GM18517 (cell line): ENCODE results near the gene CNN3.

ENCODE experiments used
- ATAC-seq: cut with Tn5 transposase; IDR thresholded peaks from one replicate; pipeline ENCODE4 v1.9.1; 2021; ENCODE audit warnings: mild to moderate bottlenecking, moderate library complexity; ENCODE audit not compliant: unreplicated experiment

The CNN3 gene

DNA sequence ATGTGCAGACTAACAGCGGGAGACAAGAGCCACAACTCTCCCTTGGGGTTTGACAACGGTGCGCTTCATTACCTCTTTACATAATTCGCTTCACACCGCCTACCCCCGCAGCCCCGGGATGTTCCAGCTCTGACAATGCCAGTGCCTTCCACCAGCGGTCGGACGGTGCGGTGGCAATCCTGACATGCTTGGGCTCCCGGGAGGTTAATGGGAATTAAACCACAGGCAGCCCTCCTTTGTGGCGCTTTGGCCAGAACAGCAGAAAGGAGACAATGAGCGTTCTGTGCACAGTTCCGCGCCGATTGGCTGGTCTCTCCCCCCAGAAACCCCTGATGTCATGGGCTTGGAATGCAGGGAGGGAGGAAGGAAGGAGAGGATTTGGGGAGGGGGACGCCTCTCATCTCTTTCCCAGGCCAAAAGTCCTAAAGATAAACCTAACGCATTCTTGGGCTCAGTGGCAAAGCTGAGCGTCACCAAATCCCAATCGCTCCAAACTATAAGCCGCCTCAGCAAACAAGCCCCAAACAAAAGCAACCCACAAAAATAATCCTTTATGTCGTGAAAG, 1.3 kb downstream of the CNN3 start:
- no peak for ATAC-seq

- no peak for ATAC-seq
Observed at GRCh38 chr1:94925004-94925403, 1.9 kb downstream of the CNN3 start.

DNA sequence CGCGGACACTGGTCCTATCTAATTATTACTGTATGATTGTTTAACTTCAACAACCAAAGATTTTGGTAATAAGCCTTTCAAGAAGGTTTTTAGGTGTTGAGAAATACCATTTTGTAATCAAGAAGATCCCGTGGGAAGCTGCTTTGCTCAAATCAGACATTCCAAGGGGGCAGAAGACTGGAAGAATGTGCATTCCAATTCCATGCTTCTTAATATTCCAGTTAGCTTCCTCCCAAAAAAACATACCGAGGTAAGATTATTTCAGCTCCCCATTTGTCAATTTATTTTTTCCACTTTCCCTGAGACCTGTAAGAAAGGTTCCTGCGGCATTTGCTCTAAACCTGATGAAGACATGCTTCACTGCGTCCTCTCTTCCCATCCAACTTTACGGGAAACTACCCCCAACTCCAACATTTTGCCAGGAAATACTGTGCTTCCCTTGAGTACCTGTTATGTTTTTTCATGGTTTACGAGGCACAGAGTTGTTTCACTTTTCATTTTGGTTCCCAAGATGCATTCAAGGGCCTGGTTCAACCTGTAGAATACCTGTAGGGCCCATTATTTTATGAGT, 4.1 kb downstream of the CNN3 start:
- ATAC-seq = no peak

DNA sequence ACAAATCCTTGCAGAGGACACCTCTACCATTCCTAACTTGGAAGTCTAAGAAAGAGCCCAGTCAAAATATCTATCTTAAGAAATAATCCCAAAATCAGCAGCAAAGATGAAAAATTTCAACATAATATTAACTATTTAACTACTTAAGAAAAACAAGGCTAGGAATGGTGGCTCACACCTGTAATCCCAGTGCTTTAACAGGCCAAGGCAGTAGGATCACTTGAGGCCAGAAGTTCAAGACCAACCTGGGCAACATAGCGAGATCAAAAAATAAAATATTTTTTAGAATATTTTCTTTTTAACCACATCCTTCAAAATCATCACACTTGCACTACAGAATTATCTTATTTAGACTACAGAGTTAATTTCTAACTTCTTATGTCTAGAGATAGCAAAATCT, 4.9 kb downstream of the CNN3 start:
- no peak for ATAC-seq

DNA sequence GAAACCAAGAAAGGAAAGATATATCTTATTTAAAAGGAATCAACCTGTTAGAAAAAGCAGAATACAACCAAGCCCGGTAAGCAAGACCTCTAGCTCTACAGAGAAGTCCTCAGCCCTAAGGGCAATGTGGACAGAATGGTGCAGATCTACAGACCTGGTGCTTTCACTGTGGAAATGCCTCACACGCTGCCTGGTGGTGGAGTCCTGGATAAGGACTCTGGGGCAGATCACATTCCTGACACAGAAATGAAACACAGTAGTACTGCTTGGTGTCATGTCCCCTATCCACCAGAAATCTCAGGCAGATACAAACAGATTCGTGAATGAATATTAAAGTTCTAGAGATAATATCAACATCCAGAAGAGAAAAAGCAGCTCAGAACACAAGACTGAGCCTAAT, 6.8 kb downstream of the CNN3 start:
- ATAC-seq = no peak

GRCh38 chr1:94919241-94920030, 7.5 kb downstream of the CNN3 start:
- ATAC-seq = no peak

DNA sequence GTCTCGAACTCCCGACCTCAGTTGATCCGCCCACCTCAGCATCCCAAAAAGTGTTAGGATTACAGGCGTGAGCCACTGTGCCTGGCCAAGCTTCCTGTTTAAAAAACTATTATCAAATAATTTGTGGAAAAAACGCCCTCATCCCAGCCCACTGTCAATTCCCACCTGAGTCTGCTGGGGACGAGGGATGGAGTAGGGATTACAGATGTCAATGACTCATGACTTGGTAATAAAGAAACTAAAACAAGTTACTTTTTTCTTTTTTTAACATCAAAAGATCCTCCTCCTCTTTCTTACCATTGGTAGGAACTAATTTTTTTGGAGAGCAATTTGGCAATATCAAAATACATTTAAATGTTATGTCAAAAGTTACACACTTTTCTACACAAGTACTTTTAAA, 9.7 kb downstream of the CNN3 start:
- no peak for ATAC-seq

DNA sequence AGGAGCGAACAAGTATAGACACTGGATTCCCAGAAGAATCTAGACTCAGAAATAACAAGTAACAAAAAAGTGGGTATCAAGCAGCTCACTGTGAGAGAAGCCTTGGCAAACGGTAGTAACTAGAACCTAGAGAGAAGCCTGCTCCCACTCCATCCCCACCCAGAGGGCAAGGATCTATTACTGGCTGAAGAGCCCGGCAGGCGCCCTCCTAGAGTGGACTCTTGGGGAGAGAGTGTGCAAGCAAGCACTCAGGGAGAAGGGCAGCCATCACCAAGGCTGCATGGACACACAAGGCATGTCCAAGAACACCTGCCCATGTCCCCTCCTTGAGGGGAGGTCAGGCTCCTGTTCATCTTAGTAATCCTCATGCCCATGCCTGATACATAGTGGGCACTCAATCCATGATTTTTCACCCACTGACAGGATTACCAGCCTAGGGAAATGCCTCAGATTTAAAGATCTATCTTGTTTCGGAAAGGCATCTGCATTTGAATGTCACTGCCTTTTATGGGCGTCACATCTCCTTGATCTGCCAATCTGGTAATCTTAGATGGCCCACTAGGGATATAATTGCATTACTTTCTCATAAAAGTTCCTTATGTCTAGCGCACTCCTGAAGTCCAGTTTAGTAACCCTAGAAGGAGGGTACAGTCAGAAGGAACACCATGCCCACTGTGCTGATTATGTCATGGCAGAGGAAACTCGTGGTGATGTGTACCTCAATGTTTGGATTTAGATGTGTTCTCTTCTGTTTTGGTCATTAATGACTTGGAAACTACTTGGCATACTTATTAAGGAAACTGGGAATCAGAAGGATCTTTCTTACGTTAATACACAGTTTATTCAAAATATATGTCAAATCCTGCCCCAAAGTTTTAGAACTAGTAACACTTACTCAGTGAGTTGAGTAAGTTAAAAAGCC, 14.4 kb downstream of the CNN3 start:
- ATAC-seq = no peak

GRCh38 chr1:94909486-94909885, 17.4 kb downstream of the CNN3 start:
- no peak for ATAC-seq

DNA sequence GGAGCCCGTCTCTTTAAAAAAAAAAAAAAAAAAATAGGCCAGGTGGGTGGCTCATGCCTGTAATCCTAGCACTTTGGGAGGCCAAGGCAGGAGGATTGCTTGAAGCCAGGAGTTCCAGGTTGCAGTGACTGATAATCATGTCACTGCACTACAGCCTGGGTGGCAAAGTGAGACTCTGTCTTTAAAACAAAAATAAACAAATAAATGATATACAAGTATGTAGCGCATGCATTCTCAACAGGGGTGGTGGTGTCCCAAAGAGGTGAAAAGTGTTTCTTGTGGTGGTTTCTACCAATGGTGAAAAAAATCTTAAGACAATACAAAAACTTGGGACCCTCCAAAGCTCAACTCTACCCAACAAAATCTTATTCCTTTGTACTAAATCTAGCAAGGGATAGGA, 17.9 kb downstream of the CNN3 start:
- ATAC-seq = no peak

DNA sequence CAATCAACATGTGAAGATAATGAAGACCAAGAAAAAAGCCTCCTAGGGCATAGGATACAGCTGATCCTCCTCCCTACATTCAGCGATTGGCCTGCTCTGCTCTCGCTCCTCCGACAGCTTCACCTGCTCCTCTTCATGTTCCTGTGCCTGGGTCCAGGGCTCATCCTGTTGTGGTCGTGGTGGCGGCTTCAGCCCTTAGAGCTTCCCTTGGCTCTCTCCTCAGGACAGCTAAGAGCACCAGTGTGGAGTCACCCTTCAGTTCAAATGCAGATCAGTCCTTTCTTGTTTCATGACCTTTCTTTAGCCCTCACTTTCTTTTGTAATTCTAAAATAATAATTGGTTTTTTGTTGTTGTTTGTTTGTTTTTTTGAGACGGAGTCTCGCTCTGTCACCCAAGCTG, 18.7 kb downstream of the CNN3 start:
- no peak for ATAC-seq

DNA sequence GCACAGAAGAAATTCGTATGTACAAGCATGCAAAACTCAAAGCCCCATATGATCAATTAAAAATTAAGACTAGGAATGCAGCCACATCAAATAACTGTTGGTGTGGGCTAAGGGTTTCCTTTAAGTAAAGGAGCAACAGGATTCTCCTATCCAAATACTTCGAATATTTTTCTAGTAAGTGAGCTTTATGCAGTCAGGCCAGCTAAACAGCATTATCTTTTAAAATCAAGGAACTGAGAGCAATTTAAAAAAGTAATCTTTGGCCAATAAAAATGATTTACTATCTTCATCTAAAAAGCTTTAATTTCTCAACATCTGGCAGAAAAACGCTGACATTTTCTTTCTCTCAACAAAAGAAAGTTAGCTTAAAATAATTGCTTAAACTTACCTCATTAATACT, 19.8 kb downstream of the CNN3 start:
- ATAC-seq = no peak

DNA sequence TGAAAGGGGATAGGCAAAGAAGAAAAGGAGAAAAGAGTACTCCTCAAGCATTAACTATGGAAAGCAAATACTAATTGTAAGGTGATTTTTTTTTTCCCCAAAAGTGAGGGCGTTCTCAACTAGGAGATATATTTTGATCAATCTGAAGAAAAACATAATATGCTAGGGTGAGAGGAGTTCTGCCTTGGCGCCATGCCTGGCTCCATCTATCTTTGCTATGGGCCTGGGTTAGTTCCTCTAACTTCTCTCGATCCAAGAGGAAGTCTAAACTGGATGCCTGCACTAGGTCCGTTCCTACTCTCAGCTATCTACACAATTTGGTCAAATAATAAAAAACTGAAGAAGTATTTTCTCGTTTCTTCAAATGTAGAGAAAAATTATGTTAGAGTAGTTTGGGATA, 20.5 kb downstream of the CNN3 start:
- no peak for ATAC-seq

- no peak for ATAC-seq
Observed at GRCh38 chr1:94905207-94905606, 21.7 kb downstream of the CNN3 start.

- no peak for ATAC-seq
Observed at GRCh38 chr1:94903280-94904009, 23.5 kb downstream of the CNN3 start.

DNA sequence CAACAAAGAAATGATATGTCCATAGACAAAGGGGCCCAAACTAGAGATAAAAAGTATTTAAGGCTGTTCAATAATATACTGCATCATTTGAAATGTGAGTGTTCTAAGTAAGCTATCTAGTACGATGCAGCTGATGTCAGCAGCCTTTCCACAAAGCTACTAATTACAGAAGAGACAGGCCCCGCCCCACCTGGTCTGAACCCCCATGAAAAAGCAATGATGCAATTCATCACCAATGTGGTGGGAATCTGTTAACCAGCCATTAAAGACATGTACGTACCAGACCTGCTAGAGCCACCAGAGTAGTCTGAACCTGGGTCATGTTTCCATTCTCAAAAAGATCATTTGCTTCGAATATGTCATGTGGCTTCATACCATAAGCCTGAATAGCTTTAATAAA, 25.1 kb downstream of the CNN3 start:
- ATAC-seq = no peak

DNA sequence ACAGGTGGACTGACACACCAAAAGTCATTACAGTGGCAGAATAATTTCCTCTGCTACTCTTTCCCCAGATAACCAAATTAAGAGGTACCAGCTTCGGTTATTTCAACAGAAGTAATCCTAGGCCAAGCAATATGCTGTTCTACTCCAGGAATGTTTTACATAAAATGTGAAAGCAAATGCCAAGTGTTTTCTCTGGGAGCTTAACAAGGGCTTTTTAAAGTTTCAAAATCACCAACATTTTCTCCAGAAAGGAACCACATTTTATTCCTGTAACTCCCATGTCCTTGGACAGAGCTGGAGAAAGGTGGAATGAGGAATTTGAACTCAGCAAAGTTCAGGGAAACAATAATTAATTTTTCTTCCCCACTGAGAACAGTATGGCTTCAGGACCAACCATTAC, 27.2 kb downstream of the CNN3 start:
- ATAC-seq = no peak

DNA sequence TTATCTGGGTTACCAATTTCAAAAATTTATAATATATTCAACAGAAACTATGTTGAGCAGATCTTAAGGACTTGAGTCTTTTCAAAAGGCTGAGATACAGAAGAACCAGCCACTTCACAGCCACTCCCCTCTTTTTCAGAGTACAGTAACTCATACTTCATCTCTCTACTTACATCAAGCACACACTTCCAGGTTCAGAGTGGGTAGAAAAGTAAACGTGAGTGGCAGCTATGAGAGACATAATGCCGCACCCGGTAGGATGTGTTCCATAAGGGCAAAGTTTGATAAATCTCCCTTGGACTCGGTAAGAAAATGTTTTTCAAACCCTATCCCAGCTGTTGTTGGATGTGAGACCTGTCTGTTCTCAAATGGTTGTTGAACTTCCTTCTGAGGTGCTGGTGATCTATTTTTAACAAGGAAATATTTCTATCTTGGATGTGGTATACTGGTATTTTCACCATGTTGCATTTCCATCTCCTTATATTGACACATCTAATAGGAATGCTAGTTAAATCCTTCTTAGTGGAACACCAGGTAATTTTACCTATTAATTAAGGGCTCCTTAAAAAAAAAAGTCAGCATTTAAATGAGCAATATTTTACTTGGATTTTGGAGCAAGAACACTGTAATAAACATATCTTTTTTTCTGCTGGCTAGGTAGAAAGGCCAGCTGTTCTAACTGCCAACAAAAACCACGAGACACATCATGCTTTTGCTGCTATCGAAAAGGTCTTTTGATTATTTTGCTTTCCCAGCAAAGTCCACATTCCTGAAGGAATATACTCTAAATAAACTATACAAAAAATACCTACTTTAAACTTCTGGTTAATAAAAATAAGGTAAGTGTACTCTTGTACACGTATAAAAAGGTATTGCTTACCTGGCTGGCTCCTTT, 28.2 kb downstream of the CNN3 start:
- no peak for ATAC-seq

- ATAC-seq = no peak
Observed at GRCh38 chr1:94895518-94895917, 31.4 kb downstream of the CNN3 start.

DNA sequence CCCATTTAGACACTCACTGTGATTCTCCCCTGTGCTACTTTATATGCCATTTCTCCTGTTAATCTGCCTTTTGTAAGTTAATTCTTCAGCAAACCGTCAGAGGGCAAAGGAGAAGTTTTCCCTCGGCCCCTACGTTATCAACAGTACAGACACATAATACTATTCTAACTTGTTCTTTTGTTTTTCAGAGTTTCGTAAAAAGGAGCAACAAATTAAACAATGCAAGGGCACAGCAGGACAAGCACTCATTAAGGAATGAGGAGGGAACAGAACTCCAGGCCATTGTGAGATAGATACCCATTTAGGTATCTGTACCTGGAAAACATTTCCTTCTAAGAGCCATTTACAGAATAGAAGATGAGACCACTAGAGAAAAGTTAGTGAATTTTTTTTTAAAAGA, 32.3 kb downstream of the CNN3 start:
- no peak for ATAC-seq
